Small intestine (tissue), 7 donors: ENCODE results near the gene ATF7. TPM values are rescaled to one million over a fixed set of nuclear protein-coding genes. Genes with fewer than 3 reads are reported as not detected.

Source experiments
- DNase-seq, 2 donors: peaks; one replicate each; pipeline versions ENCODE4 v3.0.0 to v3.0.0-alpha.2; 2013
- FAIRE-seq: peaks from 2 replicates; lab custom pipeline; 2012; peaks lifted over from hg19 to GRCh38; lab: Jason Lieb, UNC
- H3K27ac ChIP-seq, 3 donors: one replicate each; pipeline ENCODE4 v1.5.1; 2013; ENCODE audit warnings: low read length in 2 of 3, mild to moderate bottlenecking in 2 of 3, control low read depth in 1 of 3, inconsistent platforms in 1 of 3, low read depth in 1 of 3, moderate library complexity in 1 of 3
- H3K27me3 ChIP-seq, 3 donors: one replicate each; pipeline ENCODE4 v1.6.1; 2013; ENCODE audit warnings: low read length in 3 of 3, inconsistent platforms in 1 of 3; ENCODE audit not compliant: control insufficient read depth in 3 of 3, insufficient read depth in 3 of 3
- H3K36me3 ChIP-seq, 3 donors: one replicate each; pipeline ENCODE4 v1.6.1; 2013; ENCODE audit warnings: low read length in 3 of 3, inconsistent platforms in 1 of 3, low read depth in 1 of 3, mild to moderate bottlenecking in 1 of 3, moderate library complexity in 1 of 3; ENCODE audit not compliant: control insufficient read depth in 3 of 3, insufficient read depth in 2 of 3
- H3K4me1 ChIP-seq, 3 donors: one replicate each; pipeline ENCODE4 v1.6.1; 2013; ENCODE audit warnings: low read length in 2 of 3, inconsistent platforms in 1 of 3, low read depth in 1 of 3, mild to moderate bottlenecking in 1 of 3, moderate library complexity in 1 of 3; ENCODE audit not compliant: control insufficient read depth in 3 of 3, insufficient read depth in 2 of 3
- H3K4me3 ChIP-seq, 3 donors: one replicate each; pipeline ENCODE4 v1.5.1; 2013; ENCODE audit warnings: low read length in 3 of 3, control low read depth in 1 of 3, inconsistent platforms in 1 of 3, low read depth in 1 of 3, mild to moderate bottlenecking in 1 of 3, moderate library complexity in 1 of 3
- H3K9me3 ChIP-seq, 2 donors: one replicate each; pipeline ENCODE4 v1.6.1; 2013; ENCODE audit warnings: low read depth in 1 of 2, low read length in 1 of 2; ENCODE audit not compliant: control insufficient read depth in 2 of 2, insufficient read depth in 1 of 2
- WGBS, 3 donors: extraction: QIAGEN DNeasy Blood & Tissue Kit; methylation state at CpG; one replicate each; pipeline ENCODE4 v1.1.7; 2013; 5-methylcytosine and 5-hydroxymethylcytosine counted together
- polyA plus RNA-seq, 4 donors: library from polyadenylated mRNA; stranded (reverse) in 3 of 4; unstranded in 1 of 4; fragments of 200-250 nt in 3 of 4; fragments of 120-200 nt in 1 of 4; gene quantifications; one replicate each; pipeline versions ENCODE4 v1.2.1 to v1.2.3, GENCODE V29; 2013
- donor health status: healthy with polysubstance abuse.
- donor health status: control.
- donor health status: control.
- donor health status: Bipolar disorder and iron deficiency.
- donor health status: healthy.

Gene ATF7
- polyA plus RNA-seq, 4 donors: 8.6 to 32.9 (median 14.5) TPM

GRCh38 chr12:53523131-53523530 is 103.1 kb downstream of the ATF7 start:
- Histone ChIP-seq H3K36me3 (peaks cover 0 to 56% (median 24%) of the 10 kb centered on the region in 3 donors), H3K9me3 (no peaks in the 10 kb centered on the region), H3K27ac (no peak overlapping the region), H3K4me1 (no peaks in the 10 kb centered on the region), H3K27me3 (no peaks in the 10 kb centered on the region), H3K4me3 (no peak overlapping the region)
- DNase-seq (no peak), FAIRE-seq (no peak)
- 90 to 99% (median 94%) methylated on average over 3 of the region's 3 CpGs for WGBS, 3 donors

DNA sequence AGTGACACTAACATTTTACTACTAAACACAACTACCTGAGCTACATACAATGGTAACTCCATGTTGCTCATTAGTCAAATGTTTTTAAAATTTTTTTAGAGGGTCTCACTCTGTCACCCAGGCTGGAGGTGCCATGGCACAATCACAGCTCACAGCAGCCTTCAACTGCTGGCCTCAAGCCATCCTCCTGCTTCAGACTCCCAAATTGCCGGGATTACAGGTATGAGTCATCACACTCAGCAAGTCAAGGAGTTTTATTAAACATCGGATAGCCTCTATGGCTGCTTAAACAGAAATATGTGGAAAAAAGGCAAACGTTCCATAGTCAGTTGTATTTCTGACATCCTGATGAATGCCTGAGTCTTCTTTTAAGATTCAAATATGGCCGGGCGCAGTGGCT is 107.8 kb downstream of the ATF7 start:
- Histone ChIP-seq H3K9me3 (no peaks in the 10 kb centered on the region), H3K4me1 (no peaks in the 10 kb centered on the region), H3K36me3 (peaks cover 16 to 70% (median 35%) of the 10 kb centered on the region in 3 donors), H3K27me3 (no peaks in the 10 kb centered on the region), H3K27ac (no peak overlapping the region), H3K4me3 (no peak overlapping the region)
- FAIRE-seq: no peak
- 71 to 81% (median 77%) methylated on average over 5 of the region's 5 CpGs for WGBS, 3 donors
- no peak for DNase-seq

GRCh38 chr12:53516758-53517455 is 109.3 kb downstream of the ATF7 start:
- Histone ChIP-seq H3K27me3 (no peaks in the 10 kb centered on the region), H3K27ac (no peak overlapping the region), H3K4me1 (no peaks in the 10 kb centered on the region), H3K36me3 (peaks cover 16 to 69% (median 38%) of the 10 kb centered on the region in 3 donors), H3K4me3 (no peak overlapping the region), H3K9me3 (no peaks in the 10 kb centered on the region)
- no peak for FAIRE-seq
- no peak for DNase-seq
- 83 to 86% (median 84%) methylated on average over 13 of the region's 13 CpGs for whole genome bisulfite sequencing, 3 donors

GRCh38 chr12:53515291-53515680 is 110.9 kb downstream of the ATF7 start:
- Histone ChIP-seq H3K9me3 (no peaks in the 10 kb centered on the region), H3K4me3 (no peak overlapping the region), H3K27me3 (no peaks in the 10 kb centered on the region), H3K4me1 (no peaks in the 10 kb centered on the region), H3K27ac (no peak overlapping the region), H3K36me3 (peaks cover 16 to 72% (median 33%) of the 10 kb centered on the region in 3 donors)
- no peak for FAIRE-seq
- DNase-seq: no peak
- WGBS, 3 donors: 79 to 94% (median 84%) methylated on average over 2 of the region's 2 CpGs

- WGBS, 3 donors: 81 to 87% (median 85%) methylated on average over 6 of the region's 6 CpGs
- Histone ChIP-seq H3K4me3 (no peak overlapping the region), H3K36me3 (peaks cover 16 to 70% (median 32%) of the 10 kb centered on the region in 3 donors), H3K27me3 (no peaks in the 10 kb centered on the region), H3K27ac (no peak overlapping the region), H3K9me3 (no peaks in the 10 kb centered on the region), H3K4me1 (no peaks in the 10 kb centered on the region)
- DNase-seq (no peak), FAIRE-seq (no peak)
These were observed 111.4 kb downstream of the ATF7 start for GRCh38 chr12:53514628-53515290.

- Histone ChIP-seq H3K27me3 (no peaks in the 10 kb centered on the region), H3K27ac (no peak overlapping the region), H3K9me3 (no peaks in the 10 kb centered on the region), H3K4me1 (peaks cover 0 to under 1% (median 0%) of the 10 kb centered on the region in 3 donors), H3K36me3 (peaks cover 16 to 68% (median 27%) of the 10 kb centered on the region in 3 donors), H3K4me3 (no peak overlapping the region)
- FAIRE-seq: no peak
- DNase-seq: no peak
- WGBS, 3 donors: 87 to 91% (median 88%) methylated on average over 6 of the region's 6 CpGs
These were observed 112.3 kb downstream of the ATF7 start for GRCh38 chr12:53513712-53514410.

DNA sequence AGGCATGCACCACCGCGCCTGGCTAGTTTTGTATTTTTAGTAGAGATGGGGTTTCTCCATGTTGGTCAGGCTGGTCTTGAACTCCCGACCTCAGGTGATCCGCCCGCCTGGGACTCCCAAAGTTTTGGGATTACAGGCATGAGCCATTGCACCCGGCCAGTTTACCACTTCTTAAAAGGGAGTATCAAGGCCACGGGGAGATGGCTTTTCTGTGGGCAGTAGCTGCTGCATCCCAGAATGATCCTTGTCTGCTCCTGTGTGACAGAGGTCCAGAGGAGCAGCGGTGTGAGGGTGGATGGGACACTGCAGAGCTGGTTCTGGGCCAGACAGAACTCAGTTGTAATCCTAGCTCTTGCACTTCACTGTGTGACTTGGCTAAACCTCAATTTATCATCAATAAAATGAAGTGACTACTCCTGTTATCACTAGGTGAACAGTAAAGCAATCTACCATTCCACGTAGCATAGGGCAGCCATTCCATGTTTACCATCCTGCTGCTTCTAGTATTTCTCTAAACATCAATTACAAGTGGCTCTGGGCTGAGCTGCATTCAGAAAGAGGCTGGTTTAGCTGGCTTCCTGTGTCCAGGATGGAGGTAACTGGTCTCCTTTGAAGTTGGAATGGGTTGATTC is 115.9 kb downstream of the ATF7 start:
- peaks cover 0 to 3% (median 0%) of the 10 kb centered on the region in 3 donors for H3K4me1 ChIP-seq
- no peak overlapping the region for H3K27ac ChIP-seq
- no peaks in the 10 kb centered on the region for H3K27me3 ChIP-seq
- 79 to 87% (median 83%) methylated on average over 9 of the region's 9 CpGs for WGBS, 3 donors
- H3K9me3 ChIP-seq: no peaks in the 10 kb centered on the region
- DNase-seq: no peak
- no peak overlapping the region for H3K4me3 ChIP-seq
- no peak for FAIRE-seq
- peaks cover 11 to 67% (median 20%) of the 10 kb centered on the region in 3 donors for H3K36me3 ChIP-seq
